ENCODE results near the gene ZNF516. TPM values are rescaled to one million over a fixed set of nuclear protein-coding genes. Genes with fewer than 3 reads are reported as not detected.
"Not testable (repeated sequence)": the region's sequence is repeated elsewhere in the genome, so short reads cannot be mapped to it uniquely, and the experiment has no call there.

Gene ZNF516
- 1.2 and 1.9 TPM in 2 replicates for total RNA-seq

- DNase-seq (ENCODE audit: low spot score), result no peak
- intact Hi-C loops (cut with micrococcal nuclease), result no loop called here
- H3K9me3 Mint-ChIP-seq, result no peaks in the 10 kb centered on the region
- peak within 1 kb of the TSS; percentile 65 for H3K27ac Mint-ChIP-seq
- no peaks in the 10 kb centered on the region for H3K36me3 Mint-ChIP-seq (ENCODE audit: low read depth)
- H3K4me3 Mint-ChIP-seq (ENCODE audit: low read depth), result peak within 1 kb of the TSS; percentile 95
- peaks cover 33% of the 10 kb centered on the region for H3K4me1 Mint-ChIP-seq (ENCODE audit: low read depth)
- H3K27me3 Mint-ChIP-seq (ENCODE audit: low read depth), result peaks cover 65% of the 10 kb centered on the region
Measured at GRCh38 chr18:76495006-76495370, at the start of gene ZNF516. Gene ZNF516 (minus strand): TSS chr18:76495242. CDS start chr18:76443054, 52,188 bp downstream.

- no peaks in the 10 kb centered on the region for H3K4me1 Mint-ChIP-seq (ENCODE audit: low read depth)
- intact Hi-C loops (cut with micrococcal nuclease), result no loop called here
- H3K4me3 Mint-ChIP-seq (ENCODE audit: low read depth), result no peak overlapping the region
- H3K27me3 Mint-ChIP-seq (ENCODE audit: low read depth), result no peaks in the 10 kb centered on the region
- no peak overlapping the region for H3K27ac Mint-ChIP-seq
- H3K9me3 Mint-ChIP-seq, result no peaks in the 10 kb centered on the region
- no peak for DNase-seq (ENCODE audit: low spot score)
- H3K36me3 Mint-ChIP-seq (ENCODE audit: low read depth), result no peaks in the 10 kb centered on the region
Measured at GRCh38 chr18:76538846-76539245, 43.8 kb upstream of the ZNF516 start.

- H3K9me3 Mint-ChIP-seq, result no peaks in the 10 kb centered on the region
- H3K4me1 Mint-ChIP-seq (ENCODE audit: low read depth), result no peaks in the 10 kb centered on the region
- no peak for DNase-seq (ENCODE audit: low spot score)
- H3K27ac Mint-ChIP-seq, result no peak overlapping the region
- intact Hi-C loops (cut with micrococcal nuclease), result no loop called here
- H3K27me3 Mint-ChIP-seq (ENCODE audit: low read depth), result no peaks in the 10 kb centered on the region
- no peaks in the 10 kb centered on the region for H3K36me3 Mint-ChIP-seq (ENCODE audit: low read depth)
- H3K4me3 Mint-ChIP-seq (ENCODE audit: low read depth), result no peak overlapping the region
Measured at GRCh38 chr18:76537621-76538020, 42.6 kb upstream of the ZNF516 start.

GRCh38 chr18:76536593-76536992 is 41.6 kb upstream of the ZNF516 start:
- H3K27me3 Mint-ChIP-seq (ENCODE audit: low read depth); intact Hi-C loops (cut with micrococcal nuclease); H3K4me1 Mint-ChIP-seq (ENCODE audit: low read depth); H3K36me3 Mint-ChIP-seq (ENCODE audit: low read depth); H3K9me3 Mint-ChIP-seq; H3K27ac Mint-ChIP-seq; H3K4me3 Mint-ChIP-seq (ENCODE audit: low read depth); DNase-seq (ENCODE audit: low spot score): not testable (repeated sequence)

GRCh38 chr18:76532875-76533274 is 37.8 kb upstream of the ZNF516 start:
- peaks cover 8% of the 10 kb centered on the region for H3K4me1 Mint-ChIP-seq (ENCODE audit: low read depth)
- peaks cover 6% of the 10 kb centered on the region for H3K27me3 Mint-ChIP-seq (ENCODE audit: low read depth)
- no peaks in the 10 kb centered on the region for H3K9me3 Mint-ChIP-seq
- H3K27ac Mint-ChIP-seq, result no peak overlapping the region
- H3K4me3 Mint-ChIP-seq (ENCODE audit: low read depth), result no peak overlapping the region
- no peaks in the 10 kb centered on the region for H3K36me3 Mint-ChIP-seq (ENCODE audit: low read depth)
- no peak for DNase-seq (ENCODE audit: low spot score)
- intact Hi-C loops (cut with micrococcal nuclease), result no loop called here

GRCh38 chr18:76530846-76531245 is 35.8 kb upstream of the ZNF516 start:
- H3K36me3 Mint-ChIP-seq (ENCODE audit: low read depth), result no peaks in the 10 kb centered on the region
- H3K9me3 Mint-ChIP-seq, result no peaks in the 10 kb centered on the region
- H3K27me3 Mint-ChIP-seq (ENCODE audit: low read depth), result peaks cover 14% of the 10 kb centered on the region
- H3K4me1 Mint-ChIP-seq (ENCODE audit: low read depth), result peaks cover 8% of the 10 kb centered on the region
- DNase-seq (ENCODE audit: low spot score), result no peak
- H3K27ac Mint-ChIP-seq, result no peak overlapping the region
- H3K4me3 Mint-ChIP-seq (ENCODE audit: low read depth), result no peak overlapping the region
- intact Hi-C loops (cut with micrococcal nuclease), result no loop called here

GRCh38 chr18:76530391-76530790 is 35.3 kb upstream of the ZNF516 start:
- no peak for DNase-seq (ENCODE audit: low spot score)
- H3K27me3 Mint-ChIP-seq (ENCODE audit: low read depth), result peaks cover 16% of the 10 kb centered on the region
- no peak overlapping the region for H3K27ac Mint-ChIP-seq
- no peaks in the 10 kb centered on the region for H3K36me3 Mint-ChIP-seq (ENCODE audit: low read depth)
- peaks cover 8% of the 10 kb centered on the region for H3K4me1 Mint-ChIP-seq (ENCODE audit: low read depth)
- no peak overlapping the region for H3K4me3 Mint-ChIP-seq (ENCODE audit: low read depth)
- intact Hi-C loops (cut with micrococcal nuclease), result no loop called here
- H3K9me3 Mint-ChIP-seq, result no peaks in the 10 kb centered on the region

GRCh38 chr18:76529433-76529811 is 34.4 kb upstream of the ZNF516 start:
- peaks cover 8% of the 10 kb centered on the region for H3K4me1 Mint-ChIP-seq (ENCODE audit: low read depth)

GRCh38 chr18:76528477-76529432 is 33.7 kb upstream of the ZNF516 start:
- Mint-ChIP-seq H3K9me3 (no peaks in the 10 kb centered on the region), H3K27ac (no peak overlapping the region), H3K4me3 (ENCODE audit: low read depth) (peak overlapping the region; percentile 33), H3K27me3 (ENCODE audit: low read depth) (peaks cover 23% of the 10 kb centered on the region), H3K36me3 (ENCODE audit: low read depth) (no peaks in the 10 kb centered on the region), H3K4me1 (ENCODE audit: low read depth) (peaks cover 8% of the 10 kb centered on the region)
- DNase-seq (ENCODE audit: low spot score), result no peak
- intact Hi-C loops (cut with micrococcal nuclease), result no loop called here

More at GRCh38 chr18:76529433-76529811, 34.4 kb upstream of the ZNF516 start:
- Mint-ChIP-seq H3K9me3 (no peaks in the 10 kb centered on the region), H3K27me3 (ENCODE audit: low read depth) (peaks cover 20% of the 10 kb centered on the region), H3K4me3 (ENCODE audit: low read depth) (no peak overlapping the region), H3K36me3 (ENCODE audit: low read depth) (no peaks in the 10 kb centered on the region), H3K27ac (no peak overlapping the region)
- intact Hi-C loops (cut with micrococcal nuclease), result no loop called here
- DNase-seq (ENCODE audit: low spot score), result no peak

- Mint-ChIP-seq H3K27ac (no peak overlapping the region), H3K27me3 (ENCODE audit: low read depth) (peaks cover 31% of the 10 kb centered on the region), H3K9me3 (no peaks in the 10 kb centered on the region), H3K4me3 (ENCODE audit: low read depth) (no peak overlapping the region), H3K4me1 (ENCODE audit: low read depth) (peaks cover 8% of the 10 kb centered on the region), H3K36me3 (ENCODE audit: low read depth) (no peaks in the 10 kb centered on the region)
- intact Hi-C loops (cut with micrococcal nuclease), result no loop called here
- no peak for DNase-seq (ENCODE audit: low spot score)
Measured at GRCh38 chr18:76525911-76526310, 30.9 kb upstream of the ZNF516 start.

- no peak for DNase-seq (ENCODE audit: low spot score)
- no peak overlapping the region for H3K27ac Mint-ChIP-seq
- no peaks in the 10 kb centered on the region for H3K36me3 Mint-ChIP-seq (ENCODE audit: low read depth)
- peaks cover 33% of the 10 kb centered on the region for H3K27me3 Mint-ChIP-seq (ENCODE audit: low read depth)
- no peaks in the 10 kb centered on the region for H3K9me3 Mint-ChIP-seq
- no peak overlapping the region for H3K4me3 Mint-ChIP-seq (ENCODE audit: low read depth)
- intact Hi-C loops (cut with micrococcal nuclease), result no loop called here
- H3K4me1 Mint-ChIP-seq (ENCODE audit: low read depth), result peaks cover 8% of the 10 kb centered on the region
Measured at GRCh38 chr18:76524900-76525698, 30.1 kb upstream of the ZNF516 start.

- no peaks in the 10 kb centered on the region for H3K9me3 Mint-ChIP-seq
- no peak overlapping the region for H3K27ac Mint-ChIP-seq
- DNase-seq (ENCODE audit: low spot score), result no peak
- H3K4me1 Mint-ChIP-seq (ENCODE audit: low read depth), result peaks cover 8% of the 10 kb centered on the region
- intact Hi-C loops (cut with micrococcal nuclease), result no loop called here
- H3K4me3 Mint-ChIP-seq (ENCODE audit: low read depth), result no peak overlapping the region
- H3K27me3 Mint-ChIP-seq (ENCODE audit: low read depth), result peaks cover 34% of the 10 kb centered on the region
- H3K36me3 Mint-ChIP-seq (ENCODE audit: low read depth), result no peaks in the 10 kb centered on the region
Measured at GRCh38 chr18:76524477-76524876, 29.4 kb upstream of the ZNF516 start.

GRCh38 chr18:76522551-76522950 is 27.5 kb upstream of the ZNF516 start:
- no peak overlapping the region for H3K27ac Mint-ChIP-seq
- intact Hi-C loops (cut with micrococcal nuclease), result no loop called here

More at GRCh38 chr18:76522551-76522950, 27.5 kb upstream of the ZNF516 start:
- H3K9me3 Mint-ChIP-seq, result no peaks in the 10 kb centered on the region
- peaks cover 4% of the 10 kb centered on the region for H3K4me1 Mint-ChIP-seq (ENCODE audit: low read depth)
- H3K27me3 Mint-ChIP-seq (ENCODE audit: low read depth), result peaks cover 48% of the 10 kb centered on the region
- no peak for DNase-seq (ENCODE audit: low spot score)
- no peak overlapping the region for H3K4me3 Mint-ChIP-seq (ENCODE audit: low read depth)
- H3K36me3 Mint-ChIP-seq (ENCODE audit: low read depth), result no peaks in the 10 kb centered on the region

All from activated T-helper 2 cell treated with anti-CD3 and anti-CD28 coated beads, Interferon-gamma antibody, Interleukin-2, Interleukin-4, amounts not matched to agents 10 μg/mL and 5 μg/mL and 100 μg/mL, durations not matched to agents 14 hours and 24 hours and 36 hours (primary cell).